Measurements from ENCODE around the gene DOCK6.

DOCK6 gene, protein sequence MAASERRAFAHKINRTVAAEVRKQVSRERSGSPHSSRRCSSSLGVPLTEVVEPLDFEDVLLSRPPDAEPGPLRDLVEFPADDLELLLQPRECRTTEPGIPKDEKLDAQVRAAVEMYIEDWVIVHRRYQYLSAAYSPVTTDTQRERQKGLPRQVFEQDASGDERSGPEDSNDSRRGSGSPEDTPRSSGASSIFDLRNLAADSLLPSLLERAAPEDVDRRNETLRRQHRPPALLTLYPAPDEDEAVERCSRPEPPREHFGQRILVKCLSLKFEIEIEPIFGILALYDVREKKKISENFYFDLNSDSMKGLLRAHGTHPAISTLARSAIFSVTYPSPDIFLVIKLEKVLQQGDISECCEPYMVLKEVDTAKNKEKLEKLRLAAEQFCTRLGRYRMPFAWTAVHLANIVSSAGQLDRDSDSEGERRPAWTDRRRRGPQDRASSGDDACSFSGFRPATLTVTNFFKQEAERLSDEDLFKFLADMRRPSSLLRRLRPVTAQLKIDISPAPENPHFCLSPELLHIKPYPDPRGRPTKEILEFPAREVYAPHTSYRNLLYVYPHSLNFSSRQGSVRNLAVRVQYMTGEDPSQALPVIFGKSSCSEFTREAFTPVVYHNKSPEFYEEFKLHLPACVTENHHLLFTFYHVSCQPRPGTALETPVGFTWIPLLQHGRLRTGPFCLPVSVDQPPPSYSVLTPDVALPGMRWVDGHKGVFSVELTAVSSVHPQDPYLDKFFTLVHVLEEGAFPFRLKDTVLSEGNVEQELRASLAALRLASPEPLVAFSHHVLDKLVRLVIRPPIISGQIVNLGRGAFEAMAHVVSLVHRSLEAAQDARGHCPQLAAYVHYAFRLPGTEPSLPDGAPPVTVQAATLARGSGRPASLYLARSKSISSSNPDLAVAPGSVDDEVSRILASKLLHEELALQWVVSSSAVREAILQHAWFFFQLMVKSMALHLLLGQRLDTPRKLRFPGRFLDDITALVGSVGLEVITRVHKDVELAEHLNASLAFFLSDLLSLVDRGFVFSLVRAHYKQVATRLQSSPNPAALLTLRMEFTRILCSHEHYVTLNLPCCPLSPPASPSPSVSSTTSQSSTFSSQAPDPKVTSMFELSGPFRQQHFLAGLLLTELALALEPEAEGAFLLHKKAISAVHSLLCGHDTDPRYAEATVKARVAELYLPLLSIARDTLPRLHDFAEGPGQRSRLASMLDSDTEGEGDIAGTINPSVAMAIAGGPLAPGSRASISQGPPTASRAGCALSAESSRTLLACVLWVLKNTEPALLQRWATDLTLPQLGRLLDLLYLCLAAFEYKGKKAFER (N-terminal part only)

DNA sequence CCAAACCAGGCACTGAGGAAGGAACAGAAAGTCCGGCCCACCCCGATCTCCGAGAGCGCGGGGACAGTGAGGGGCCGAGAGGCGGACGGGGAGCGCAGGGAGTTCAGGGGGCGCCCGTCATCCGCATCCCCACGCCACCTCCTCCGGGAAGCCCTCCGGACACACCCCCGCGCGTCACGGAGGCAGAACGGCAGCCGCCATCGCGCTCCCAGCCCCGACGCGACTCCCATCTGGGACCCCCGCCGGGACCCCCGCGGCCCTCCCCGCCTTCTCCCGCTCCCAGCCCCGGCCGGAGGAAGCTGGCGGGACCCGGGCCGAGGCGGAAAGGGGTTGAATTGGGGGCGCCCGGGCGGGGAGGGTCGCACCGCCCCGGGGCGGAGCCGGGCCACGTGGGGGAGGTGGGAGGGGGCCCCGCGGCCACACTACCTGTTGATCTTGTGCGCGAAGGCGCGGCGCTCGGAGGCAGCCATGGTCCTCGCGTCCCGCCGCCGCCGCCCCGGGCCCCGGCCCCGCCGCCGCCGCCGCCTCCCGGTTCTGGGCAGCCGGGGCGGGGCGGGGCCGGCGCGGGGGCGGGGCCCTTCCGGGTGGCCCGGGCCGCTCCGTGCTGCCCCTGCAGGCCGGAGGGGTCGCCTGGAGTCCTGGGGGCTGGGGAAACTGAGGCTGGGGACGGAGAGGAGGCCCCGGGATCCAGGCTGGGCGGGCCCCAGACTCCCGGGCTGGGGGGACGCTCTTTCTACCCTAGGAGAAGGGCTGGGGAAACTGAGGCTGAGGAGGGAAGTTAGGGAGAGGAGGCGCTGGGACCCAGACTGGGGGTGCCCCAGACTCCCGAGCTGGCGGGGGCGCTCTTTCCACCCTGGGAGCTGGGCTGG is at the start of gene DOCK6:
Gene DOCK6 (minus strand): TSS at position 554 of the 869 bp plus-strand sequence. CDS start 84 bp downstream, at position 470.
- peak; percentile 73 for DNase-seq

- no peak for DNase-seq
Observed at GRCh38 chr19:11306337-11306736, 44.0 kb upstream of the DOCK6 start.

GRCh38 chr19:11304936-11305335 is 42.6 kb upstream of the DOCK6 start:
- no peak for DNase-seq

DNA sequence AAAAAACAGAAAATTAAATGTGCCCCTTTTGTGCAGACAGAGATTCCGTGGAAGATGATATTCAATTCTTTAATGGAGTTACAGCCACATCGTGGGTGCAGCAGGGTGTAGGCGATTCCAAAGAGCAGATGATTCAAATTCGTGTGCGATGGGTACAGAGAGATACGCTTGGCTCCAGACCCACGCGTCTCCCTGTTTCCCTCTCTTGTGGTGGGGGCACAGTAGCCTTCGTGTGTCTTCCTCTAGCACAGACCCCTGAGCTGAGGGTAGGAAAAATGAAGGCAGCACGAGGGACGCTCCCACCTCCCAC is 38.4 kb upstream of the DOCK6 start:
- no peak for DNase-seq

DNA sequence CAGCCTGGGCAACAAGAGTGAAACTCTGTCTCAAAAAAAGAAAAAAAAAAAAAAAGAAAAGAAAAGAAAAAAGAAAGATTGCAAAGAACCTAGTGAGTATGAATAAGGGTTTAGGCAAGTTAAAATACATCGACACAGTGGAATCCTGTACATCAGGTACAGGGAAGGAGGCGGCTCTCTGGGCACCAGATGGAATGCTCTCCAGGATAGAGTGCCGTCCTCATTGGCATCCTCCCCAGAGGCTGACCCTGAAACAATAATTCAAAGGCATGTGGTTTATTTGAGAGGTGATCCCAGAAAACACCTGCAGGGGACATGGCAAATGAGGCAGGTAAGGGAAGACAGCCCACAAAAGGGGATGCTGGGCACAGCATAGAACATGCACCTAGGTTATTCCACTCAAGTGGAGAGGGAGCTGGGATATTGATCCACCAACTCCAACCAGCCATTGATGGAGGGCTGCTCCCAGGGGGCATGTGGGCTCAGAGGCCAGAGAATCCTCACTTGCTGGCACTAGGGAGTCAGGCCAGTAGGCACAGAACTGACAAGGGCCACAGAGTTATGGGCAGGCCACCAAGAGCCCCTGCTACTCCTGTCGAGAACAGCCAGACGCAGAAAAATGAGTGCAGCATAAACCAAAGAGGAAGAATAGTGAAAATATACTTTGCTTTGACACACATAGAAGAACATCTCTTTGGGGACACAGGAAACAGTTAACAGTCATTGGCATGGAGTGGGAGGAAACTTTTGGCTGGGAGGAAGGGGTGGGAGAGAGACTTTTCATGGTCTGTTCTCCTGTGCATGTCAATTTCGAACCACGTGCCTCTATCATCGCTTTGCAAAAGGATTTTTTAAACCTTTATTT is 37.9 kb upstream of the DOCK6 start:
- DNase-seq: no peak

DNA sequence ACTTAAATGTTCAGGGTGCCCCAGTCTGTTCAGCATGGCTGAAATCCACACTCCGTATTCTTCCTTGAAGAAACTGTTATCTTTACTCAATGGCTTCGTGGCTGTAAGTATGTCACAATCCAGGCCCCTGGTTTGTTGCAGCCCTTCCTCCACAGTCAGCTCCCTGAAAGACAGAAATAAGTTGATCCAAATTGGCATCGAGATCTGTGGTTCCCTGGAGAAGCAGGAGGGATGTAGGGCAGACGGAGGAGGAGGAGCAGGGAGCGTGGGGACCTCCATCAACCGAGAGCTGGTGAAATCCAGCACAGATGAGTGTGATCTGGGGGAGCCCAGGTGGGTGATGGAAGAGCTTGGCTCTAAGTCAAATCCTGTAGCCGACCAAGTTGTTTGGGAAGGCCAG is 33.9 kb upstream of the DOCK6 start:
- no peak for DNase-seq

GRCh38 chr19:11295665-11296245 is 33.4 kb upstream of the DOCK6 start, which contains the start of gene TSPAN16:
Gene TSPAN16 (plus strand): TSS chr19:11296160. CDS start chr19:11296298, 138 bp downstream.
- DNase-seq: no peak

GRCh38 chr19:11295180-11295579 is 32.9 kb upstream of the DOCK6 start:
- no peak for DNase-seq

DNA sequence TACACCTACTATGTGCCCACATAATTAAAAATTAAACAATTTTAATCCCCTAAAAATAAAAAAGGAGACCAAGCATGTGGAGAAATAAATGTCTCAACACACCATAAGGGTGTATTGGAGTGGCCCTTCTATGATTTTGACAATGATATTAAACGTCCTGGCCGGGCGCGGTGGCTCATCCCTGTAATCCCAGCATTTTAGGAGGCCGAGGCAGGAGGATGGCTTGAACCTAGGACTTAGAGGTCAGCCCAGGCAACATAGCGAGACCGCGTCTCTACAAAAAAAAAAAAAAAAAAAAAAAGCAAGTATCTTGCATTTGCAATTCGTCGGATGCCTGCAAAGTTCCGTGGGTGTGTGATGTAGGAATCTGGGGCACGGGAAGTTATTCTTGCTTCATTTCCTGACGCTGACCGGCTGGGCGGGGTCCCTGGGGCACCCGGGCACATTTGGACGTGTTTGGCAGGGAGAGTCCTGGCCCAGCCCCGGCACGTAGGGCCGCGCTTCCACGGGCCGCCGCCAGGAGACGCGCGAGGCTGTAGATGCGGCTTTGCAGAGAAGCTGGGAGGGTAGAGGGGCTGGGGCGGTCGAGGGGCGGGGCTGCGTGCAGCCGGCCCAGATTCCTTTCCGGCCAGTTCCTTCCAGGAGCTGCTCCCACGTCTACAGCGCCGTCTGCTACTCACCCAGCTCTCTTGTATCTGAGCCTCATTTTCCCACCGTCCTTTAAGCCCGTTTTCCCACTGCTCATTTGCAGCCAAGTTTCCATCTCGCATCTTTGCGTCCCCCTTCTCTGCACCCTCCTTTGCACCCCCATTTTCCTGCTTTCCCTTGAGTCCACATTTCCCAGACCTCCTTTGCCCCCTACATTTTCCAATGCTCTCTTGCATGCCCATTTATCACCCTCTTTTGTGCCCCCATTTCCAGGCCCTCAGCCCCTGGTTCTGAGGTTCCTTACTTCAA is 31.4 kb upstream of the DOCK6 start:
- peak; percentile 99 for DNase-seq

- DNase-seq: no peak
Observed at GRCh38 chr19:11291991-11292390, 29.7 kb upstream of the DOCK6 start.

- no peak for DNase-seq
Observed at GRCh38 chr19:11291415-11291814, 29.1 kb upstream of the DOCK6 start.

DNA sequence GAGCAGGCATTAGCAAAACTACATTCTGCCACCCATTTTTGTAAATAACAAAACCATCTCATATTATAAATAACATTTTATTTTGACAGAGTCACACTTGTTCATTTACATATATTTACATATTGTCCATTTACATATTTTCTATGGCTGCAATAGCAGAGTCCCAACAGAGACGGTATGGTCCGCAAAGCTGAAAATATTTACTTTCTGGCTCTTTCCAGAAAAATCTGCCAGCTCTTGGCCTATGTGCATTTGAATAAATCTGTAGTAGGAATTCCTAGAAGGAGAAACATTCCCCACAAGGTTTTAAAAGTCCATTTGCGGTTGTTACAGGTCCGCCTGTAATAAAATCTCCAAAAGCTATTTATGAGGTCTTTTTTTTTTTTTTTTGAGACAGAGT is 27.9 kb upstream of the DOCK6 start:
- DNase-seq: no peak

DNA sequence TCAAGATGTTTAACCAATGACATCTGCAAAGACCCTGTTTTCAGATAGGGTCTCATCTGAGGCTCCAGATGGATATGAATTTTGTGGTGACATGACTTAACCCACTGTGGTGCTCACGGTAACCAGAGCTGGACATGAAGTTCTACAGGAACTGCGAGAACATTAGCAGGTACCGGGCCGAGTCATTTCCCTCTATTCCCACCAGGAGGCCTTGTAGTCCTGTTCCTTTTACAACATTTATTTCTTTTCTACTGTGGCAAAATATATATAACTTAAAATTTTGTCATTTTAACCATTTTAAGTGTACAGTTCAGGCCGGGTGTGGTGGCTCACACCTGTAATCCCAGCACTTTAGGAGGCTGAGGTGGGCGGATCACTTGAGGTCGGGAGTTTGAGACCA is 26.0 kb upstream of the DOCK6 start:
- no peak for DNase-seq

GRCh38 chr19:11286312-11286974 is 24.1 kb upstream of the DOCK6 start:
- no peak for DNase-seq

- DNase-seq: no peak
Observed at GRCh38 chr19:11284515-11284914, 22.2 kb upstream of the DOCK6 start.

DNA sequence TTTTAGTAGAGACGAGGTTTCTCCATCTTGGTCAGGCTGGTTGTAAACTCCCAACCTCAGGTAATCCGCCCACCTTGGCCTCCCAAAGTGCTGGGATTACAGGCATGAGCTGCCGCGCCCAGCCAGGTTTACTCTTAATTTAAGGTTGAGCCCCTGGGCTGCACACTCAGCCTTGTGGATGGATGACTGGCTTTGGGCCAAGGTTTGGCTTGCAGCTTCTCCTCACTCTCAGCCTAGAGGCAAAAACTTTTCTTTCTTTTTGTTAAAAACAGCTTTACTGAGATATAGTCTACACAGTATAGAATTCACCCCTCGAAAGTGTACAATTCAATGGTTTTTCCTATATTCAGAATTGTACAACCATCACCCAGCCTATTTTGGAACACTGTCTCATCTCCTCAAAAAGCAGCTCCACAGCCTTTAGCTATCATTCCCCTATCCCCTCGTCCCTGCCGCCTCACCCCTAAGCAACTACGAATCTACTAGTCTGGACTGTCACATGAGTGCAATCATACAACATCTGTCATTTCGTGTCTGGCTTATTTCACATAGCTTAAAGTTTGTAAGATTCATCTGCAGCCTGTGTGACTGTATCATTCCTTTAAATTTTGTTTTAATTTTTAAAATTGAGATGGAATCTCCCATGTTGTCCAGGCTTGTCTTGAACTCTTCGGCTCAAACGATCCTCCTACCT is 19.2 kb upstream of the DOCK6 start:
- no peak for DNase-seq

DNA sequence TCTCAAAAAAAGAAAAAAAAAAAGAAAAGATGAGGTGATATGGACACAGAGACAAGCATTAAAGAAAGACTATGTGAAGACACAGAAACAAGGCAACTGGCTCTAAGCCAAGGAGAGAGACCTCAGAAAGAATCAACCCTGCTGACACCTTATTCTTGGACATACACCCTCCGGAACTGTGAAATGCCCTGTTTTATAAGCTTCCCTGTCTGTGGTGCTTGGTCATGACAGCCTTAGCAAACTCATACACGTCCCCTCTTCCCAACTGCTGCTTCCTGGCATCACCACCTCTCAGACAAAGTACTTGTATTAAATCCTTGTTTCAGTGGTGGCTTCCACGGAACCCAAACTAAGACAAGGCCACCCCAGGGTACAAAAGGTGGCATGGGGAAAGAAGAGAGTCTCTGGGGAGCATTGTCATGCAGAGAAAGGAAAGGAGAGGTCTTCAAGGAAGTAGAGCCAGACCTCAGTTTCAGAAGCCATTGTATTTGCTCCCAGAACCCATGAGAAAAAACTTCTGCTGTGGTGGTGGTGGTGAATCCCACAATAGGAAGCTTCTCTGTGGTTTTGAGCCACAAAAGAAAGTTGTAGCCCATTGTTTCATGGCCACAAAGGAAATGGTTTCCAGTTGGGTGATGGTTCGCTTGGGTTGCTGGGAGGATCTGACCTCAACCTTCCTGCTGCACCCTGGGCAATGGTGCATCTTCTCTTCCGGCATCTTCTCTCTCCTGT is 17.3 kb upstream of the DOCK6 start:
- no peak for DNase-seq

DNA sequence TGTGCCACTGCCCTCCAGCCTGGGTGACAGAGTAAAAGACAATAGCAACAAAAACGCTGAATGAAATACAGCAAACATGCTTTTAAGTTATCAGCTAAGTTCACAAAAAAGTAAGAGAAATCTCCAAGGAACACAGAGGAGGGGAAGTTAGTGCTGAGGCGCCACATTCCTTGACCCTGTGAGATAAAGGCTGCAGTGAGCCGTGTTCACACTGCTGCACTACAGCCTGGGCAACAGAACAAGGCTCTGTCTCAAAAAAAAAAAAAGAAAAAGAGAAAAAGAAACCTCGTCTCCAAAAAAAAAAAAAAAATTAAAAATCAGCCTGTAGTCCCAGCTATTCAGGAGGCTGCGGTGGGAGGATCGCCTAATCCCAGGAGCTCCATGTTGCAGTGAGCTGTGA is 16.3 kb upstream of the DOCK6 start:
- no peak for DNase-seq

Measured in right forelimb (tissue), 1 donor.